Transverse colon (tissue), 4 donors: ENCODE measurements around the gene FBXO34. TPM values are rescaled to one million over a fixed set of nuclear protein-coding genes. Genes with fewer than 3 reads are reported as not detected.

Experiments used
- DNase-seq: peaks from one replicate; pipeline ENCODE4 v3.0.0-alpha.2; 2019
- H3K27ac ChIP-seq, 4 donors: fragments of 200-600 bp; sonication (generic); 2 replicates each; pipeline ENCODE4 v1.5.1; 2016 to 2018; ENCODE audit warnings: inconsistent platforms in 4 of 4
- H3K27me3 ChIP-seq: fragments of 200-600 bp; sonication (generic); 2 replicates; pipeline ENCODE4 v1.5.1; 2017; ENCODE audit warnings: inconsistent platforms
- H3K36me3 ChIP-seq, 4 donors: fragments of 200-600 bp; sonication (generic); 2 replicates each; pipeline ENCODE4 v1.5.1; 2017 to 2019; ENCODE audit warnings: inconsistent platforms in 4 of 4
- H3K4me1 ChIP-seq, 4 donors: fragments of 200-600 bp; sonication (generic); 2 replicates each; pipeline ENCODE4 v1.5.1; 2017 to 2020; ENCODE audit warnings: inconsistent platforms in 4 of 4
- H3K4me3 ChIP-seq, 4 donors: fragments of 200-600 bp; sonication (generic); 1 replicate in 1 of 4; 2 replicates in 3 of 4; pipeline versions ENCODE4 v1.5.1 to v1.6.1; 2017 to 2019; ENCODE audit warnings: inconsistent platforms in 4 of 4
- H3K9me3 ChIP-seq, 2 donors: fragments of 200-600 bp; sonication (generic); 2 replicates each; pipeline ENCODE4 v1.5.1; 2017 to 2019; ENCODE audit warnings: inconsistent platforms in 2 of 2
- EP300 ChIP-seq: sonication (generic); formaldehyde crosslinking; IDR thresholded peaks from one replicate; pipeline ENCODE4 v1.6.1; 2017; ENCODE audit warnings: antibody characterized with exemption, low read depth
- POLR2A ChIP-seq: fragments of 450-650 bp; IDR thresholded peaks from one replicate; pipeline ENCODE4 v1.6.1; 2016; ENCODE audit warnings: antibody characterized with exemption, mild to moderate bottlenecking, moderate library complexity
- POLR2AphosphoS5 ChIP-seq, 3 donors: sonication (generic); formaldehyde crosslinking; IDR thresholded peaks; one replicate each; pipeline ENCODE4 v1.6.1; 2016; ENCODE audit warnings: antibody characterized with exemption in 3 of 3
- WGBS, 2 donors: methylation state at CpG; one replicate each; pipeline ENCODE4 v1.1.5; 2018; ENCODE audit warnings: low coverage in 1 of 2; 5-methylcytosine and 5-hydroxymethylcytosine counted together
- in situ Hi-C, 4 donors: fragments of 200-750 bp; cut with MboI; loops; one replicate each; pipeline versions ENCODE4 v1.15.0 to v1.15.1; 2017; ENCODE audit warnings: low sequenced_read_pairs in 3 of 4, low pct_ligation_motif_present in 1 of 4, low pct_unique_long_range_greater_than_20kb in 1 of 4
- intact Hi-C: fragments of 100-400 bp; cut with DNase I; formaldehyde crosslinking; loops from one replicate; pipeline ENCODE4 v1.15.1; 2023; ENCODE audit warnings: low total_unique reads
- total RNA-seq, 4 donors: library from RNA; depleted of rRNA; stranded (reverse); fragments of >200 nt; gene quantifications; one replicate each; pipeline ENCODE4 v1.1.0, GENCODE V29; 2016
- TF ChIP-seq, protein P1 (sequence below), 5 experiments: fragments of 200-600 bp in 3 of 5; fragments of 450-650 bp in 2 of 5; sonication (generic) in 3 of 5; IDR thresholded peaks; 1 replicate in 2 of 5; 2 replicates in 3 of 5; pipeline ENCODE4 v1.5.1; 2016 to 2017; ENCODE audit warnings: antibody characterized with exemption in 5 of 5, inconsistent platforms in 3 of 5, mild to moderate bottlenecking in 2 of 5, moderate library complexity in 1 of 5

The FBXO34 gene
- total RNA-seq, 4 donors from 2014 or later: 34.2 to 129 (median 99.4) TPM

DNA sequence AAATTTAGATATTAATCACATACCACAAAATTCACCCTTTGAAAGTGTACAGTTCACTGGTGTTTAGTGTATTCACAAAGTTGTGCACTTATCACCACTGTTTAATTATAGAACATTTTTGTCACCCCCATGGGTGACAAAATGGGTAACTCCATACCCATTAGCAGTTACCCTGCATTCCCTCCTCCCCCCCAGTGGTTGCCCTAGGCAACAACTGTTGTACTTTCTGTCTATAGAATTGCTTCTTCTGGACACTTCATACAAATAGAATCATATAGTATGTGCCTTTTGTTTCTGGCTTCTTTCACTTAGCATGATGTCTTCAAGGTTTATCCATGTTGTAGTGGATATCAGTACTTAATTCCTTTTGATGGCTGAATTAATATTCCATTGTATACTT is 52.7 kb downstream of the FBXO34 start:
- TF ChIP-seq EP300 (no peak), POLR2AphosphoS5 (IDR thresholded peaks at IDR 0.05) (no peak), POLR2A (no peak)
- TF ChIP-seq, protein P1, sequence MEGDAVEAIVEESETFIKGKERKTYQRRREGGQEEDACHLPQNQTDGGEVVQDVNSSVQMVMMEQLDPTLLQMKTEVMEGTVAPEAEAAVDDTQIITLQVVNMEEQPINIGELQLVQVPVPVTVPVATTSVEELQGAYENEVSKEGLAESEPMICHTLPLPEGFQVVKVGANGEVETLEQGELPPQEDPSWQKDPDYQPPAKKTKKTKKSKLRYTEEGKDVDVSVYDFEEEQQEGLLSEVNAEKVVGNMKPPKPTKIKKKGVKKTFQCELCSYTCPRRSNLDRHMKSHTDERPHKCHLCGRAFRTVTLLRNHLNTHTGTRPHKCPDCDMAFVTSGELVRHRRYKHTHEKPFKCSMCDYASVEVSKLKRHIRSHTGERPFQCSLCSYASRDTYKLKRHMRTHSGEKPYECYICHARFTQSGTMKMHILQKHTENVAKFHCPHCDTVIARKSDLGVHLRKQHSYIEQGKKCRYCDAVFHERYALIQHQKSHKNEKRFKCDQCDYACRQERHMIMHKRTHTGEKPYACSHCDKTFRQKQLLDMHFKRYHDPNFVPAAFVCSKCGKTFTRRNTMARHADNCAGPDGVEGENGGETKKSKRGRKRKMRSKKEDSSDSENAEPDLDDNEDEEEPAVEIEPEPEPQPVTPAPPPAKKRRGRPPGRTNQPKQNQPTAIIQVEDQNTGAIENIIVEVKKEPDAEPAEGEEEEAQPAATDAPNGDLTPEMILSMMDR (IDR thresholded peaks at IDR 0.05): no peak
- H3K9me3 ChIP-seq: no peaks in the 10 kb centered on the region
- H3K4me3 ChIP-seq: no peak overlapping the region
- no peak overlapping the region for H3K27ac ChIP-seq
- in situ Hi-C loops (no loop called here), intact Hi-C loops (loop anchor here (5.0 kb wide), 1 partner anchor 357 kb away; no protein-coding TSS in a partner anchor)
- H3K36me3 ChIP-seq: peaks cover 0 to 2% (median 0%) of the 10 kb centered on the region in 4 donors
- DNase-seq: no peak
- no peaks in the 10 kb centered on the region for H3K27me3 ChIP-seq
- H3K4me1 ChIP-seq: peaks cover 2 to 25% (median 6%) of the 10 kb centered on the region in 4 donors

DNA sequence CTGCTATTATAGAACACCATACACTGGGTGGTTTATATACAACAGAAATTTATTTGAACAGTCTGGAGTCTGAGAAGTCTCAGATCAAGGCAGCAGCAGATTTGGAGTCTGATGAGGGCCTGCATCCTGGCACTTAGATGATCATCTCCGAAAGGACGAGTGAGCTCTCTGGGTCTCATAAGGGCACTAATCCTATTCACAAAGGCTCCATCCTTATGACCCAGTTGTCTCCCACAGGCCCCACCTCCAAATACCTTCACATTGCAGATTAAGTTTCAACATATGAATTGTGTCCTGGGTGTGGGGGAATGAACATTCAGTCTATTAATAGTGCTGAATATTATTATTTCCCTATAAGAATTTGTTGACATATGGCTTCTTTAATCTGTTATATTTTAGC is 53.6 kb downstream of the FBXO34 start:
- peaks cover 3 to 27% (median 7%) of the 10 kb centered on the region in 4 donors for H3K4me1 ChIP-seq
- H3K36me3 ChIP-seq: peaks cover 0 to under 1% (median 0%) of the 10 kb centered on the region in 4 donors
- DNase-seq: no peak
- in situ Hi-C loops: no loop called here
- H3K27ac ChIP-seq: no peak overlapping the region
- no peak overlapping the region for H3K4me3 ChIP-seq
- no peaks in the 10 kb centered on the region for H3K9me3 ChIP-seq
- WGBS, 2 donors: 96% methylated on average over 2 of the region's 2 CpGs; no CpG with 5 or more reads in 1 of the 2 donors
- intact Hi-C loops: loop anchor here (5.0 kb wide), 1 partner anchor 358 kb away; no protein-coding TSS in a partner anchor
- TF ChIP-seq POLR2AphosphoS5 (IDR thresholded peaks at IDR 0.05) (no peak), POLR2A (no peak), EP300 (no peak)
- TF ChIP-seq, protein P1 (IDR thresholded peaks at IDR 0.05): no peak
- H3K27me3 ChIP-seq: no peaks in the 10 kb centered on the region

DNA sequence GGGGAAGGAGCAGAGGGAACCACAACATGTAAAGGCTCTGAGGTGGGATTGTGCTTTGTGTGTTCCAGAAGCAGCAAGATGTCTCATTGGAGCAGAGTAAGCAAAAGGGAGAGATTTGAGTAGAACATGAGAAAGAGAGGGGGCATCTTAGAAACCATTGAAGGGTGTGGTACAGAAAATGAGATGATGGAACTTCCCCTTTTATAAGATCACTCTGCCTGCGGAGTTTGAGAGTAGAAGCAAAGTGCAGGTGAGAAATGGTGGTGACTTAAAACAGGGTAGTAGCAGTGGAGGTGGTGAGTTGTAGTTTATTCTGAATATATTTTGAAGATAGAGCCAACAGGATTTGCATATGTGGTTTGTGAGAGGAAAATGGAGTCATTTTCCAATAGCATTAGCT is 56.0 kb downstream of the FBXO34 start:
- Histone ChIP-seq H3K4me1 (peaks cover 3 to 44% (median 9%) of the 10 kb centered on the region in 4 donors), H3K27ac (no peak overlapping the region), H3K27me3 (no peaks in the 10 kb centered on the region), H3K36me3 (no peaks in the 10 kb centered on the region), H3K9me3 (no peaks in the 10 kb centered on the region), H3K4me3 (no peak overlapping the region)
- no peak for DNase-seq
- intact Hi-C loops (no loop called here), in situ Hi-C loops (no loop called here)
- TF ChIP-seq EP300: no peak
- no peak for TF ChIP-seq POLR2AphosphoS5 (IDR thresholded peaks at IDR 0.05)
- 54 to 70% methylated on average over 1 of the region's 1 CpG for WGBS, 2 donors

DNA sequence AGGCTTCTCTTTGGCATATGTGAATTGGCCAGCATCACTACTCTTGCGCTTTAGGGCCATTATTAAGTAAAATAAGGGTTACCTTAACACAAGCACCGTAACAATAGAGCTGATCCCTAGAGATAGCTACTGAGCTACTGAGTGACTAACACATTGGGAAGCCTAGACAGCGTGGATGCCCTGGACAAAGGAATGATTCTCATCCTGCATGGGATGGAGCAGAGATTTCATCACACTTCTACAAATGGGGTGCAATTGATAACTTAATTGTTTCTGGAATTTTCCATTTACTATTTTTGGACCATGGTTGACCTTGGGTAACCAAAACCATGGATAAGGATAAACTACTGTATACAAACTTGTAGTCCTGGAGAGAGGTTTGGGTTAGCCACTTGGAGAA is 57.1 kb downstream of the FBXO34 start:
- WGBS, 2 donors: 54 to 88% methylated on average over 3 of the region's 3 CpGs
- H3K4me1 ChIP-seq: peaks cover 3 to 55% (median 19%) of the 10 kb centered on the region in 4 donors
- intact Hi-C loops: no loop called here
- no peaks in the 10 kb centered on the region for H3K27me3 ChIP-seq
- no peaks in the 10 kb centered on the region for H3K36me3 ChIP-seq
- no peak overlapping the region for H3K4me3 ChIP-seq
- no peaks in the 10 kb centered on the region for H3K9me3 ChIP-seq
- no peak for DNase-seq
- TF ChIP-seq EP300 (no peak), POLR2AphosphoS5 (IDR thresholded peaks at IDR 0.05) (no peak)
- TF ChIP-seq, protein P1 (IDR thresholded peaks at IDR 0.05): no peak
- H3K27ac ChIP-seq: no peak overlapping the region
- in situ Hi-C loops: no loop called here
